ENCODE data around the gene STMP1. TPM values are rescaled to one million over a fixed set of nuclear protein-coding genes. Genes with fewer than 3 reads are reported as not detected.

Gene STMP1
- total and polyA plus RNA-seq, 2 of the 8 experiments (the other 6 are each of a cell fraction or from before 2014, with no cell fraction given), result 22.7 to 36.7 TPM

- CTCF ChIA-PET (ENCODE audit: partially characterized antibody), result interaction anchor here (0.8 to 10.7 kb wide), 9 partner anchors 9 to 79 kb away, joined by 3 to 110 read pairs (median 3); no protein-coding TSS in a partner anchor
- H3K27me3 ChIP-seq (replicated peaks in 1 of 4; ENCODE audit: control insufficient read depth in 3 of 4, extremely low read depth in 1 of 4, insufficient read depth in 3 of 4, low read length in 3 of 4), result no peaks in the 10 kb centered on the region
- DNase-seq (ENCODE audit: low read depth in 1 of 2, low spot score in 2 of 2), result no peak
Observed at GRCh38 chr7:135721198-135721820, 59.0 kb downstream of the STMP1 start.

More at GRCh38 chr7:135721198-135721820, 59.0 kb downstream of the STMP1 start:
- Histone ChIP-seq H3K36me3 (ENCODE audit: control insufficient read depth in 2 of 4, insufficient read depth in 4 of 4, low read length in 3 of 4) (no peaks in the 10 kb centered on the region), H3K56ac (replicated peaks; ENCODE audit: insufficient read length, low read depth, low read length) (no peak overlapping the region), H3K79me1 (ENCODE audit: low read depth, low read length) (no peaks in the 10 kb centered on the region), H2AK5ac (ENCODE audit: low read depth, low read length) (no peak overlapping the region), H2BK20ac (ENCODE audit: low read length) (no peak overlapping the region), H2BK15ac (ENCODE audit: low read length) (no peak overlapping the region), H2BK120ac (replicated peaks; ENCODE audit: low read depth, low read length) (no peak overlapping the region), H4K91ac (replicated peaks; ENCODE audit: insufficient read length, low read length) (no peak overlapping the region), H3K4me2 (ENCODE audit: insufficient read depth in 1 of 2, low read depth in 2 of 2, low read length in 2 of 2) (no peak overlapping the region), H3K23me2 (ENCODE audit: low read depth, low read length) (no peaks in the 10 kb centered on the region), H4K8ac (ENCODE audit: extremely low read depth, insufficient read depth, low read length) (peak overlapping the region; percentile 9; the same call in 1 of the 2 replicates), H3K4me3 (ENCODE audit: extremely low read depth in 1 of 4, insufficient read depth in 2 of 4, low read depth in 3 of 4, low read length in 4 of 4) (no peak overlapping the region), H3K9me3 (ENCODE audit: insufficient read depth in 2 of 2, low read depth in 1 of 2, low read length in 1 of 2) (no peaks in the 10 kb centered on the region), H4K20me1 (replicated peaks in 1 of 2; ENCODE audit: control insufficient read depth in 1 of 2, insufficient read depth in 2 of 2, low read length in 2 of 2) (no peaks in the 10 kb centered on the region), H4K5ac (ENCODE audit: insufficient read length, low read depth, low read length) (no peak overlapping the region), H2AFZ (ENCODE audit: low read length) (no peak overlapping the region; the same call in 1 of the 2 replicates), H3K27ac (ENCODE audit: low read depth, low read length) (no peak overlapping the region), H3K23ac (ENCODE audit: insufficient read length) (no peak overlapping the region), H3K18ac (ENCODE audit: extremely low read depth, low read length) (no peak overlapping the region), H2BK12ac (ENCODE audit: low read depth, low read length) (no peak overlapping the region), H3K4me1 (replicated peaks in 1 of 4; ENCODE audit: control insufficient read depth in 3 of 4, insufficient read depth in 4 of 4, low read length in 3 of 4) (peaks cover 0 to 3% (median 1%) of the 10 kb centered on the region in 4 experiments; a peak in 2 of 7 replicates), H3K9ac (replicated peaks in 1 of 4; ENCODE audit: extremely low read depth in 1 of 4, low read depth in 3 of 4, low read length in 3 of 4) (no peak overlapping the region), H3K14ac (ENCODE audit: insufficient read length) (no peak overlapping the region), H3K79me2 (ENCODE audit: control insufficient read depth in 1 of 2, insufficient read depth in 2 of 2, low read length in 2 of 2) (no peaks in the 10 kb centered on the region), H2BK5ac (ENCODE audit: low read depth, low read length) (no peak overlapping the region), H3K4ac (replicated peaks; ENCODE audit: insufficient read length, low read depth, low read length) (no peak overlapping the region)
- WGBS, 2 experiments (ENCODE audit: extremely low coverage in 1 of 2, insufficient coverage in 1 of 2, insufficient read length in 1 of 2, insufficient replicate concordance in 2 of 2, low coverage in 1 of 2, low lambda C conversion rate in 2 of 2, missing lambda C conversion rate in 1 of 2), result 93% methylated on average over 21 of the region's 21 CpGs; no CpG with 5 or more reads in 1 of the 2 experiments
- FAIRE-seq, result no peak
- POLR2A ChIA-PET (ENCODE audit: partially characterized antibody), result interaction anchor here (1.4 kb wide), 1 partner anchor 11 kb away, joined by 3 read pairs; no protein-coding TSS in a partner anchor
- TF ChIP-seq SRF (IDR thresholded peaks at IDR 0.05; ENCODE audit: low read depth, low read length) (no peak), SP2 (IDR thresholded peaks at IDR 0.05; ENCODE audit: low read length) (no peak), JUND (IDR thresholded peaks at IDR 0.05; ENCODE audit: low read length) (no peak), BCL11A (IDR thresholded peaks at IDR 0.05; ENCODE audit: low read depth in 2 of 2, low read length in 2 of 2) (no peak), SUZ12 (IDR thresholded peaks at IDR 0.05; ENCODE audit: low read length) (no peak), SIN3A (conservative IDR thresholded peaks at IDR 0.05 in 1 of 2, IDR thresholded peaks at IDR 0.05 in 1 of 2; ENCODE audit: low read depth in 1 of 2, low read length in 2 of 2) (no peak), USF2 (IDR thresholded peaks at IDR 0.05; ENCODE audit: low read length) (no peak), ATF2 (IDR thresholded peaks at IDR 0.05; ENCODE audit: low read length) (no peak), RBBP5 (IDR thresholded peaks at IDR 0.05; ENCODE audit: borderline replicate concordance, low read depth, low read length) (no peak)

Data from H1 (cell line).